Mucosa of descending colon (tissue), 3 donors: Measurements from ENCODE around the gene EXPH5. TPM values are rescaled to one million over a fixed set of nuclear protein-coding genes. Genes with fewer than 3 reads are reported as not detected.
A peak's percentile ranks its signal among the peaks of the same experiment; 100 is the strongest.

Experiments
- ATAC-seq: fragments of 200-7000 bp; cut with Tn5 transposase; one replicate; pipeline ENCODE4 v1.9.1; 2020; ENCODE audit warnings: mild to moderate bottlenecking, moderate library complexity
- DNase-seq, 3 donors: peaks; one replicate each; pipeline ENCODE4 v3.0.0-alpha.2; 2020
- H3K36me3 ChIP-seq: fragments of 200-600 bp; one replicate; pipeline ENCODE4 v1.8.0; 2021; ENCODE audit warnings: low read depth, mild to moderate bottlenecking
- H3K4me1 ChIP-seq: fragments of 200-600 bp; one replicate; pipeline ENCODE4 v1.8.0; 2021; ENCODE audit warnings: low read depth, mild to moderate bottlenecking
- H3K4me3 ChIP-seq: fragments of 200-600 bp; one replicate; pipeline ENCODE4 v1.8.0; 2021; ENCODE audit warnings: mild to moderate bottlenecking
- H3K9me3 ChIP-seq: fragments of 200-600 bp; one replicate; pipeline ENCODE4 v1.8.0; 2021; ENCODE audit warnings: mild to moderate bottlenecking
- CTCF ChIP-seq: fragments of 200-600 bp; IDR thresholded peaks from one replicate; pipeline ENCODE4 v1.8.0; 2022; ENCODE audit warnings: antibody characterized with exemption, mild to moderate bottlenecking
- intact Hi-C, 2 donors: fragments of 100-400 bp; cut with DNase I in 1 of 2; cut with micrococcal nuclease in 1 of 2; formaldehyde crosslinking; loops; one replicate each; pipeline versions ENCODE4 v1.11.0 to v1.11.1; 2022; cut with DNase I, micrococcal nuclease
- total RNA-seq, 3 donors: library from RNA; stranded (reverse); fragmentation: NEBNext Ultra II Directional in 2 of 3; extraction: Animal tissue kit (Norgen Biotek cat#: 25700) in 2 of 3; gene quantifications; one replicate each; pipeline versions ENCODE4 v1.2.1 to v1.2.4, GENCODE V29; 2021 to 2023
- donor health status: DM: no; HTN: no; CAD: no; lungs with moderate emphysema.
- donor health status: DM: no; HTN: no; CAD: no.
- donor health status: DM: no; HTN: yes; CAD: no.

EXPH5 gene
- total RNA-seq, 3 donors from 2014 or later: 22.4 to 79.3 (median 26.1) TPM

DNA sequence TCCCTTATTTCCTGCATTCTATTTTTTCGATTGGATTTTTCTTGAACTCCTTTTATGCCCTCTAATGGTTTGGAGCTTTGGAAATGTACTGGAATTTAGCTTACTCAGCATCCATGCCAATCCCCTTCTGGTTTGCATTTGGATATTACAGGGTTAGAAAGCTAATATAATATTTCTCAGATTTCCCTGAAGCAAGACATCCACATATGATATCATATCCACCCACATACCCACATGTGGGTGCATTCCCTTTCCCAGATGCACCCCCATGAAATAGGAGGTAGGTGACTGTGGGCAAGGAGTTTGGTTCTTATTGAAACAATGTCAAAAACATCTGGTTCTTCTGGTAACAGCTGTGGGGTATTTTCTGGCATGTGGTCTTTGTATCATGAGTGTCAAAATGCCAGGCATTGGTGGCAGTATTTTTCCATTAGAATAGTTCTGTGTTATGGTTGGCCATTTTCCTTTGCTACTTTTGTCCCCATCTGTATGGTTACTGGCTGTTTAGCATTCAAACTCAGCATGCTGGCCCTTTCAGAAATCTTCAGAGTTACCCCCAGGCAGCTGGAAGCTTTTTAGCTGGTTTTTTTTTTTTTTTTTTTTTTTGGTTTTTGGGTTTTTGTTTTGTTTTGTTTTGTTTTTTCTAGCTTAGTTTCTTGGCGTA, 38.6 kb upstream of the EXPH5 start:
- no peak for TF ChIP-seq CTCF
- no peak for DNase-seq
- peaks cover 5% of the 10 kb centered on the region for H3K9me3 ChIP-seq
- intact Hi-C loops: no loop called here
- no peaks in the 10 kb centered on the region for H3K36me3 ChIP-seq
- H3K4me3 ChIP-seq: no peak overlapping the region
- peaks cover 4% of the 10 kb centered on the region for H3K4me1 ChIP-seq
- ATAC-seq: no peak

- Histone ChIP-seq H3K4me3 (no peak overlapping the region), H3K4me1 (peaks cover 4% of the 10 kb centered on the region), H3K36me3 (no peaks in the 10 kb centered on the region), H3K9me3 (peaks cover 5% of the 10 kb centered on the region)
- no peak for TF ChIP-seq CTCF
- peak; percentile 70 for ATAC-seq
- DNase-seq: peak in 1 of 3 donors; percentile 55
- intact Hi-C loops: no loop called here
These were observed 35.7 kb upstream of the EXPH5 start for GRCh38 chr11:108629274-108629673.

DNA sequence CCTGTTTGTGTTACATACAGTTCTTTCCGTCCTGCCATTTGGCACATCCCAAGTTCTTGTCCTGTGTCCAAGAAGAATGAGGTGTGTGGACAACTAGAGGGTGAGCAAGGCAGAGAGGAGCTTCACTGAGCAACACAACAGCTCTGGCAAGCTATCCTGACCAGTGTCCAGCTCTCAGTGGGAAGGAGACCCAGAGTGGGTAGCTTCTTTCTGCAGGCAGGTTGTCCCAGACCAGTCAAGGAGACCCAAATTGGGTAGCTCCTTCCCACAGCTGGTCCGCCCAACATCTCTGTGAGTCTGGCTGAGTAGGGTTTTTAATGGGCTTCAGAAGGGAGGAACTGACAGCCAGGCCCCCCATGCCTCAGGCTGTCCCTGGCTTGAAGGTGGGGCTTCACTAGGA, 35.2 kb upstream of the EXPH5 start:
- H3K36me3 ChIP-seq: no peaks in the 10 kb centered on the region
- ATAC-seq: no peak
- no peak for TF ChIP-seq CTCF
- no peak for DNase-seq
- no peak overlapping the region for H3K4me3 ChIP-seq
- peaks cover 5% of the 10 kb centered on the region for H3K9me3 ChIP-seq
- H3K4me1 ChIP-seq: peaks cover 6% of the 10 kb centered on the region
- intact Hi-C loops: no loop called here

GRCh38 chr11:108628326-108628725, 34.8 kb upstream of the EXPH5 start:
- intact Hi-C loops: no loop called here
- H3K9me3 ChIP-seq: peaks cover 5% of the 10 kb centered on the region
- no peak for ATAC-seq
- no peaks in the 10 kb centered on the region for H3K36me3 ChIP-seq
- peaks cover 11% of the 10 kb centered on the region for H3K4me1 ChIP-seq
- H3K4me3 ChIP-seq: no peak overlapping the region
- no peak for TF ChIP-seq CTCF
- no peak for DNase-seq

- H3K4me1 ChIP-seq: peaks cover 18% of the 10 kb centered on the region
- DNase-seq (peak in 2 of 3 donors; percentile 51 to 76), ATAC-seq (peak; percentile 85)
- peaks cover 5% of the 10 kb centered on the region for H3K9me3 ChIP-seq
- intact Hi-C loops: no loop called here
- no peak overlapping the region for H3K4me3 ChIP-seq
- TF ChIP-seq CTCF: no peak
- no peaks in the 10 kb centered on the region for H3K36me3 ChIP-seq
These were observed 30.8 kb upstream of the EXPH5 start for GRCh38 chr11:108624196-108624925.
